OCI-LY3 (cell line): ENCODE results near the gene DPPA4.

Experiments
- H2AFZ ChIP-seq: fragments of 200-600, 300-600 bp; shearing (Covaris generic); 2 replicates; pipeline ENCODE4 v1.6.0; 2014; ENCODE audit warnings: antibody characterized with exemption, low read depth, low read length
- H3K27ac ChIP-seq: fragments of 200-600, 300-600 bp; sonication (generic); 2 replicates; pipeline ENCODE4 v1.5.1; 2014; ENCODE audit warnings: mild to moderate bottlenecking, low read length, moderate library complexity, mixed read lengths
- H3K27me3 ChIP-seq: fragments of 200-600, 300-600 bp; sonication (generic); 2 replicates; pipeline ENCODE4 v1.6.1; 2014; ENCODE audit warnings: low read depth, low read length, mixed read lengths
- H3K36me3 ChIP-seq: fragments of 200-600, 300-600 bp; sonication (generic); replicated peaks from 2 replicates; pipeline ENCODE3; 2014; ENCODE audit warnings: low read depth, low read length, mixed read lengths
- H3K4me1 ChIP-seq: fragments of 300-600, 200-600 bp; sonication (generic); 2 replicates; pipeline ENCODE4 v1.6.1; 2014; ENCODE audit warnings: low read length, mixed read lengths
- H3K4me2 ChIP-seq: fragments of 200-600, 300-600 bp; sonication (generic); 2 replicates; pipeline ENCODE4 v1.6.1; 2014; ENCODE audit warnings: low read length, mixed read lengths
- H3K4me3 ChIP-seq: fragments of 300-600, 200-600 bp; sonication (generic); 2 replicates; pipeline ENCODE4 v1.5.1; 2014; ENCODE audit warnings: antibody characterized with exemption, mild to moderate bottlenecking, low read length, moderate library complexity
- H3K79me2 ChIP-seq: fragments of 300-600, 200-600 bp; shearing (Covaris generic); 2 replicates; pipeline ENCODE4 v1.6.1; 2014; ENCODE audit warnings: mild to moderate bottlenecking, low read length, mixed read lengths
- H3K9ac ChIP-seq: fragments of 300-600, 200-600 bp; shearing (Covaris generic); 2 replicates; pipeline ENCODE4 v1.6.0; 2014; ENCODE audit warnings: mild to moderate bottlenecking, low read length, moderate library complexity
- H3K9me3 ChIP-seq: fragments of 200-600, 300-600 bp; shearing (Covaris generic); 2 replicates; pipeline ENCODE4 v1.6.1; 2014; ENCODE audit warnings: low read length, mixed read lengths; ENCODE audit not compliant: insufficient read depth
- H4K20me1 ChIP-seq: fragments of 200-600, 300-600 bp; sonication (generic); 2 replicates; pipeline ENCODE4 v1.6.1; 2016; ENCODE audit warnings: low read length, mixed read lengths; ENCODE audit not compliant: insufficient read depth
- EZH2phosphoT487 ChIP-seq: fragments of 200-600 bp; shearing (Covaris generic); IDR thresholded peaks from 2 replicates; pipeline ENCODE4 v1.6.1; 2018; ENCODE audit warnings: antibody characterized with exemption, mixed run types, low read depth
- TF ChIP-seq, protein P1 (sequence below): fragments of 200-600, 300-600 bp; sonication (generic); IDR thresholded peaks from 2 replicates; pipeline ENCODE4 v1.5.1; 2014; ENCODE audit warnings: antibody characterized with exemption, low read length, low read depth

DPPA4 gene

DNA sequence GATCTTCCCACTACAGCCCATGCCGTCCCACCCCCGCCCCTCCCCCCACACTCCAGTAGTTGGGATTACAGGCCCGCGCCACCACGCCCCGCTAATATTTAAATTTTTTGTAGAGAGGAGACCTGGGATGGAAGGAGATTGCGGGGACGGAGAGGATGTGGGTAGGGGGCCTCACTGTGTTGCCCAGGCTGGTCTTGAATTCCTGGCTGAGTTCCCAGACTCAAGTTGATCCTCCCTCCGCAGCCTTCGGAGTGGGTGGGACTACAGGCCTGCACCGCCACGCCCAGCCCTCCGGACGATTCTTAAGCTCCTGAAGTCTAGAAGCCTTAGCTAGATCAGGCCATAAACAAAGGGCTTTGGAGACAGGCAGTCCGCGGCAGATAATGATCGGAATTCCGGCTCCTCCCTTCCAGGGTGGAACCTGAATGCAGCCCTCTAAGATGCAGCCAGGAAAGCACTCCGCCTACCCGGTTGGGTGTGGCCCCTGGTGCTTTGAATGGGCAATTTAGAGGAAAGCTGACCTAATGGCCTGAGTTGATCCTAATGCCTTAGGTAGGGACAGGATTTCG, 21.1 kb downstream of the DPPA4 start, which contains the start of gene DPPA2:
Gene DPPA2 (minus strand): TSS at position 356 of the 569 bp plus-strand sequence. CDS start 1,975 bp downstream, outside the sequence.
- Histone ChIP-seq H3K4me1 (no peaks in the 10 kb centered on the region), H2AFZ (no peak within 1 kb of the TSS), H3K4me3 (no peak within 1 kb of the TSS), H3K27ac (no peak within 1 kb of the TSS), H3K4me2 (no peak within 1 kb of the TSS), H3K9me3 (no peaks in the 10 kb centered on the region), H4K20me1 (no peaks in the 10 kb centered on the region), H3K79me2 (no peaks in the 10 kb centered on the region), H3K27me3 (no peaks in the 10 kb centered on the region), H3K9ac (no peak within 1 kb of the TSS), H3K36me3 (no peaks in the 10 kb centered on the region)
- no peak for TF ChIP-seq EZH2phosphoT487
- TF ChIP-seq, protein P1, sequence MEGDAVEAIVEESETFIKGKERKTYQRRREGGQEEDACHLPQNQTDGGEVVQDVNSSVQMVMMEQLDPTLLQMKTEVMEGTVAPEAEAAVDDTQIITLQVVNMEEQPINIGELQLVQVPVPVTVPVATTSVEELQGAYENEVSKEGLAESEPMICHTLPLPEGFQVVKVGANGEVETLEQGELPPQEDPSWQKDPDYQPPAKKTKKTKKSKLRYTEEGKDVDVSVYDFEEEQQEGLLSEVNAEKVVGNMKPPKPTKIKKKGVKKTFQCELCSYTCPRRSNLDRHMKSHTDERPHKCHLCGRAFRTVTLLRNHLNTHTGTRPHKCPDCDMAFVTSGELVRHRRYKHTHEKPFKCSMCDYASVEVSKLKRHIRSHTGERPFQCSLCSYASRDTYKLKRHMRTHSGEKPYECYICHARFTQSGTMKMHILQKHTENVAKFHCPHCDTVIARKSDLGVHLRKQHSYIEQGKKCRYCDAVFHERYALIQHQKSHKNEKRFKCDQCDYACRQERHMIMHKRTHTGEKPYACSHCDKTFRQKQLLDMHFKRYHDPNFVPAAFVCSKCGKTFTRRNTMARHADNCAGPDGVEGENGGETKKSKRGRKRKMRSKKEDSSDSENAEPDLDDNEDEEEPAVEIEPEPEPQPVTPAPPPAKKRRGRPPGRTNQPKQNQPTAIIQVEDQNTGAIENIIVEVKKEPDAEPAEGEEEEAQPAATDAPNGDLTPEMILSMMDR, result no peak

DNA sequence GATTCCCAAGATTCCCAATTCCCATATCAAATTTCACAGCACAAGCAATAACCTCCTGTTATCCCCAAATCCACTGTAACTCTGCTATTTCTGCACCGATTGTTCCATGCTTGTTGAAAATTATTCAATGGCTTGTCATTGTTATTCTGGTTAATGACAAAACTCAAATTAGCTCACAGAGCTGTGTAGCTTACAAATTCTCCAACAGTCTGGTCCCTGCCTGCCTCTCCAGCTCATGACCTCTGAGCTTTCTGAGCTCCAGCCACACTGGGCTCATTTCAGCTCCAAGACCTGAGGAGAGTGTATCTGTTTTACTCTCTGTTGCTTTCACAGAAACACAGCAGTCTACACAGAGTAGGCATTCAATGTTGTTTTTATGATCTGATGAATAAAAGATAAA, 24.3 kb downstream of the DPPA4 start:
- Histone ChIP-seq H2AFZ (no peak overlapping the region), H3K4me1 (no peaks in the 10 kb centered on the region), H3K4me3 (no peak overlapping the region), H3K4me2 (no peak overlapping the region), H3K27ac (no peak overlapping the region), H3K27me3 (no peaks in the 10 kb centered on the region), H4K20me1 (no peaks in the 10 kb centered on the region), H3K9ac (no peak overlapping the region), H3K79me2 (no peaks in the 10 kb centered on the region), H3K9me3 (no peaks in the 10 kb centered on the region), H3K36me3 (no peaks in the 10 kb centered on the region)
- TF ChIP-seq, protein P1, result no peak
- TF ChIP-seq EZH2phosphoT487, result no peak

DNA sequence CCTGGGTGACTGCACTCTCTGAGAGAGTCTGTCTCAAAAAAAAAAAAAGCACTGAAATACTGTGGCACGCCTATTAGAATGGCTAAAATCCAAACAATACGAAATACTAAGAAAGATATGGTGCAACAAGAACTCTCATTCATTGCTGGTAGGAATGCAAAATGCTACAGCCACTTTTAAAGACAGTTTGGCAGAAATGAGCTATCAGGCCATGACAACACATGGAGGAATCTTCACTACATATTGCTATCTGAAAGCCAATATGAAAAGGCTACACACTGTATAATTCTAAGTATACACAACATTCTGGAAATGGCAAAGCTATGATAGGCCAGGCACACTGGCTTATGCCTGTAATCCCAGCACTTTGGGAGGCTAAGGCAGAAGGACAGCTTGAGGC, 39.9 kb downstream of the DPPA4 start:
- TF ChIP-seq, protein P1, result no peak
- no peak for TF ChIP-seq EZH2phosphoT487
- Histone ChIP-seq H3K4me3 (no peak overlapping the region), H3K27ac (no peak overlapping the region), H2AFZ (no peak overlapping the region), H3K4me1 (no peaks in the 10 kb centered on the region), H3K79me2 (no peaks in the 10 kb centered on the region), H3K27me3 (no peaks in the 10 kb centered on the region), H3K36me3 (no peaks in the 10 kb centered on the region), H3K9ac (no peak overlapping the region), H4K20me1 (no peaks in the 10 kb centered on the region), H3K9me3 (no peaks in the 10 kb centered on the region), H3K4me2 (no peak overlapping the region)

DNA sequence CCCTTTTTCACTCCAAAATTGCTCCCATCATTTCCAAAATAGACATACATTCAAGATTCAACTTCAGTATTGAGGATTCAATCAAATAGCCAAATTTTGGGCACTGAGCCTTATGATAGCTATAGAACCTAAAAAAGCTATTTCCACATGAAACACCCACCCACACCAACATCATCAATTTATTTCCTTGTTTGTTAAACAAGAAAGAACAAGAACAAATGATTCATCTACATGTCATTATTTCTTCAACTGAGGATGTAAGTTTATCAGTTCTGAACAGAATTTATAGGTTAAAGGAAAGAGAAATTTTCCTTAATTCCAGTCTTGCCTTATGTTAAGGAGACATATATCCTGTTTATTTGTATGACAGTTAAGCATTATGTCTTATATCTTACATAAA, 53.3 kb downstream of the DPPA4 start:
- H3K27me3 ChIP-seq, result no peaks in the 10 kb centered on the region
- no peaks in the 10 kb centered on the region for H3K4me1 ChIP-seq
- H3K9ac ChIP-seq, result no peak overlapping the region
- H3K27ac ChIP-seq, result no peak overlapping the region
- H3K4me2 ChIP-seq, result no peak overlapping the region
- H4K20me1 ChIP-seq, result no peaks in the 10 kb centered on the region
- no peaks in the 10 kb centered on the region for H3K9me3 ChIP-seq
- TF ChIP-seq EZH2phosphoT487, result no peak
- TF ChIP-seq, protein P1, result no peak
- no peak overlapping the region for H2AFZ ChIP-seq
- H3K4me3 ChIP-seq, result no peak overlapping the region
- no peaks in the 10 kb centered on the region for H3K79me2 ChIP-seq
- H3K36me3 ChIP-seq, result no peaks in the 10 kb centered on the region
